WERI-Rb-1 (cell line): ENCODE data around the gene ARID5A.

Source experiments
- DNase-seq: peaks from one replicate; pipeline ENCODE4 v3.0.0-alpha.2; 2020
- H3K27ac ChIP-seq: fragments of 250-450 bp; sonication (Bioruptor Pico); 2 replicates; pipeline ENCODE4 v1.5.1; 2020; ENCODE audit warnings: mild to moderate bottlenecking, moderate library complexity
- H3K27me3 ChIP-seq: fragments of 250-450 bp; sonication (Bioruptor Pico); 2 replicates; pipeline ENCODE4 v1.5.1; 2021; ENCODE audit warnings: mild to moderate bottlenecking, low read depth, moderate library complexity; ENCODE audit not compliant: insufficient read depth, severe bottlenecking
- H3K36me3 ChIP-seq: fragments of 250-450 bp; sonication (Bioruptor Pico); 2 replicates; pipeline ENCODE4 v1.5.1; 2020; ENCODE audit warnings: mild to moderate bottlenecking, moderate library complexity
- H3K4me3 ChIP-seq: 2 replicates; pipeline ENCODE4 v1.5.1; 2011; ENCODE audit warnings: low read depth, mild to moderate bottlenecking, control low read depth, low read length
- H3K9me3 ChIP-seq: fragments of 250-450 bp; sonication (Bioruptor Pico); 2 replicates; pipeline ENCODE4 v1.5.1; 2021; ENCODE audit warnings: mild to moderate bottlenecking, moderate library complexity; ENCODE audit not compliant: severe bottlenecking
- CTCF ChIP-seq: IDR thresholded peaks from 2 replicates; pipeline ENCODE4 v1.5.1; 2011; ENCODE audit warnings: low read depth, mild to moderate bottlenecking, control low read depth, inconsistent platforms, low read length

ARID5A gene

GRCh38 chr2:96517079-96517478 is 19.5 kb upstream of the ARID5A start:
- TF ChIP-seq CTCF, result no peak
- no peak for DNase-seq
- Histone ChIP-seq H3K27ac (no peak overlapping the region), H3K9me3 (peaks cover 6% of the 10 kb centered on the region), H3K36me3 (no peaks in the 10 kb centered on the region), H3K4me3 (no peak overlapping the region), H3K27me3 (no peaks in the 10 kb centered on the region)

DNA sequence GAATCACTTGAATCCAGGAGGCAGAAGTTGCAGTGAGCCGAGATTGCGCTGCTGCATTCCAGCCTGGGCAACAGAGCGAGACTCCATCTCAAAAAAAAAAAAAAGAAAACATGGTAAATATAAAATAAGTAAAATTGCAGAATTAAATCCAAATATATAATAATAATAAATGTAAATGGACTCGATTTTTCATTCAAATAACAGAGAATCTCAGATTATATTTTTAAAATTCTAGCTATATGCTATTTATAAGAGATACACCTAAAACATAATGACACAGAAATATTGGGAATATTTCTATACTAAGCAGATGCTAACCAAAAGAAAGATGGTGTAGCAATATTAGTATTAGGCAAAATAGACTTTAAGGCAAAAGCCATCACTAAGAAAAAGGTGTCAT is 16.3 kb upstream of the ARID5A start:
- no peak for TF ChIP-seq CTCF
- Histone ChIP-seq H3K27me3 (no peaks in the 10 kb centered on the region), H3K36me3 (no peaks in the 10 kb centered on the region), H3K27ac (no peak overlapping the region), H3K9me3 (peaks cover 6% of the 10 kb centered on the region), H3K4me3 (no peak overlapping the region)
- no peak for DNase-seq

GRCh38 chr2:96520697-96521096 is 15.9 kb upstream of the ARID5A start:
- no peak for DNase-seq

GRCh38 chr2:96521219-96521618 is 15.3 kb upstream of the ARID5A start:
- DNase-seq, result no peak
- H3K9me3 ChIP-seq, result peaks cover 6% of the 10 kb centered on the region
- H3K36me3 ChIP-seq, result no peaks in the 10 kb centered on the region
- no peaks in the 10 kb centered on the region for H3K27me3 ChIP-seq
- no peak overlapping the region for H3K4me3 ChIP-seq
- TF ChIP-seq CTCF, result no peak
- no peak overlapping the region for H3K27ac ChIP-seq

More at GRCh38 chr2:96520697-96521096, 15.9 kb upstream of the ARID5A start:
- no peak overlapping the region for H3K4me3 ChIP-seq
- H3K9me3 ChIP-seq, result peaks cover 6% of the 10 kb centered on the region
- H3K27me3 ChIP-seq, result no peaks in the 10 kb centered on the region
- H3K27ac ChIP-seq, result no peak overlapping the region
- TF ChIP-seq CTCF, result no peak
- no peaks in the 10 kb centered on the region for H3K36me3 ChIP-seq

DNA sequence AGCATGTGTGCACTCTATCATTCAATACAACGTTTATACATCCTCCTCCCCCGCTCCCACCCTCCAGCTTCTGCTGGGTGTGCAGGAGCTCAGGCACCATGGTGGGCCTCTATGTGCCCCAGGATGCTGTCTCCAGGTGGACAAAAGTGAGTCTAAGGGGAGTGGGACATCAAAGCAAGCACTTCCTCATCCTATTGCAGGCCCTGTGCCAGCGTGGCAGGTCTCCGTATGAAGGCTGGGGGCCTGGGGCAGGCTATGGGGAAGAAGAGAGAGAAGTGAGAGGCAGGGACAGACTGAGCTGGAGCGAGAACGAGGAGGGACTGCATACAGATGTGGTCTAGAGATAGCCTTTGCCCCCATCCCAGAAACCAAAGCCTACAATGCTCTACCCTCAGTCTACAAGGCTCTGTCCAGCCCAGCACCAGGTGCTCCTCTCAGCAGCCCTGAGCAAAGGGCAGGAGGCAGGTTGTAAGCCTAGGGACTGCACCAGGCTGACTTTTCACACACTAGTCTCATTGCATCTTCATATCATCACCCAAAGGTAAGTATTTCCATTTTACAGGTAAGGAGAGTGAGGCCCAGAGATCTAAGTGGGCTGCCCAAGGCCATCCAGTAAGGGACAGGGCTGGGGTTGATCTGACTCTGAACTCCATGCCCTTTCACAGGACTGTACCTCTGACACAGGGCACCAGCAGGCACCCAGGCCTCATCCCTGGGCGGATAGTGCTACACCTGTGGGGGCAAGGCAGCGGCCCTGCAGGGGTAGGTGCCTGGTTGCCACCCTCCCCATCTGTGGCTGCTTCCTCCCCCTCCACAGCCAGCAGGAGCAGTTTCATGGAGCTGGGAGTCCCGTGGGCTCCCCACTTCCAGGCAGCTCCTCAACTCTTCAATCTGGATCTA is 14.0 kb upstream of the ARID5A start:
- TF ChIP-seq CTCF, result no peak
- H3K27me3 ChIP-seq, result no peaks in the 10 kb centered on the region
- H3K4me3 ChIP-seq, result no peak overlapping the region
- no peaks in the 10 kb centered on the region for H3K36me3 ChIP-seq
- no peak for DNase-seq
- H3K27ac ChIP-seq, result no peak overlapping the region
- no peaks in the 10 kb centered on the region for H3K9me3 ChIP-seq
